H9 (cell line): ENCODE data around the gene SMTNL2. TPM values are rescaled to one million over a fixed set of nuclear protein-coding genes. Genes with fewer than 3 reads are reported as not detected.

Source experiments
- DNase-seq: peaks from one replicate; pipeline ENCODE4 v3.0.0-alpha.2; 2017
- H2AFZ ChIP-seq: one replicate; pipeline ENCODE4 v1.6.1; 2013; ENCODE audit warnings: mild to moderate bottlenecking, low read length, control low read depth, moderate library complexity
- H2AK5ac ChIP-seq: 2 replicates; pipeline ENCODE4 v1.6.1; 2013; ENCODE audit warnings: low read length, control low read depth, mixed read lengths; ENCODE audit not compliant: insufficient read length
- H2BK120ac ChIP-seq: one replicate; pipeline ENCODE4 v1.6.1; 2013; ENCODE audit warnings: low read depth, mild to moderate bottlenecking, low read length, control low read depth, inconsistent platforms; ENCODE audit not compliant: poor library complexity, severe bottlenecking
- H2BK12ac ChIP-seq: 2 replicates; pipeline ENCODE4 v1.6.1; 2013; ENCODE audit warnings: low read length, control low read depth, mixed read lengths, low read depth; ENCODE audit not compliant: insufficient read length
- H2BK15ac ChIP-seq: 2 replicates; pipeline ENCODE4 v1.6.1; 2013; ENCODE audit warnings: low read depth, low read length, control low read depth
- H2BK20ac ChIP-seq: one replicate; pipeline ENCODE4 v1.6.1; 2013; ENCODE audit warnings: low read depth, mild to moderate bottlenecking, low read length, control low read depth, inconsistent platforms; ENCODE audit not compliant: poor library complexity, severe bottlenecking
- H2BK5ac ChIP-seq: 2 replicates; pipeline ENCODE4 v1.6.1; 2013; ENCODE audit warnings: low read length, control low read depth, mixed read lengths; ENCODE audit not compliant: insufficient read length
- H3K14ac ChIP-seq: 2 replicates; pipeline ENCODE4 v1.6.1; 2013; ENCODE audit warnings: low read length, control low read depth; ENCODE audit not compliant: insufficient read depth
- H3K18ac ChIP-seq: 2 replicates; pipeline ENCODE4 v1.6.1; 2013; ENCODE audit warnings: low read depth, mild to moderate bottlenecking, mixed read lengths, low read length, control low read depth; ENCODE audit not compliant: insufficient read length
- H3K23ac ChIP-seq: 2 replicates; pipeline ENCODE4 v1.6.1; 2013; ENCODE audit warnings: low read length, control low read depth, mixed read lengths, low read depth; ENCODE audit not compliant: insufficient read length
- H3K23me2 ChIP-seq: 2 replicates; pipeline ENCODE4 v1.6.1; 2013; ENCODE audit warnings: low read depth, mild to moderate bottlenecking, mixed read lengths, low read length, control low read depth; ENCODE audit not compliant: insufficient read length, poor library complexity, severe bottlenecking
- H3K27ac ChIP-seq: 2 replicates; pipeline ENCODE4 v1.5.1; 2013; ENCODE audit warnings: low read length, control low read depth, mixed read lengths, low read depth; ENCODE audit not compliant: insufficient read length
- H3K27me3 ChIP-seq: 2 replicates; pipeline ENCODE4 v1.6.1; 2013; ENCODE audit warnings: low read length, control low read depth, inconsistent platforms; ENCODE audit not compliant: insufficient read depth
- H3K4ac ChIP-seq: 2 replicates; pipeline ENCODE4 v1.6.1; 2013; ENCODE audit warnings: low read depth, mild to moderate bottlenecking, control low read depth, inconsistent platforms, low read length, moderate library complexity
- H3K4me1 ChIP-seq: 2 replicates; pipeline ENCODE4 v1.6.1; 2013; ENCODE audit warnings: low read length, control low read depth, inconsistent platforms; ENCODE audit not compliant: insufficient read depth
- H3K4me2 ChIP-seq: 2 replicates; pipeline ENCODE4 v1.6.1; 2013; ENCODE audit warnings: low read length, control low read depth, mixed read lengths; ENCODE audit not compliant: insufficient read length, insufficient read depth
- H3K56ac ChIP-seq: 2 replicates; pipeline ENCODE4 v1.6.1; 2013; ENCODE audit warnings: low read depth, mild to moderate bottlenecking, mixed read lengths, low read length, control low read depth; ENCODE audit not compliant: insufficient read length
- H3K79me1 ChIP-seq: 2 replicates; pipeline ENCODE4 v1.6.1; 2013; ENCODE audit warnings: low read depth, mild to moderate bottlenecking, moderate library complexity, low read length, control low read depth, inconsistent platforms; ENCODE audit not compliant: insufficient read depth, poor library complexity, severe bottlenecking
- H3K79me2 ChIP-seq: 2 replicates; pipeline ENCODE4 v1.6.1; 2013; ENCODE audit warnings: low read length, control low read depth, inconsistent platforms; ENCODE audit not compliant: insufficient read depth
- H3K9ac ChIP-seq: 2 replicates; pipeline ENCODE4 v1.6.1; 2013; ENCODE audit warnings: low read length, control low read depth, mixed read lengths; ENCODE audit not compliant: insufficient read length; ENCODE audit errors: extremely low read depth
- H3K9me3 ChIP-seq: one replicate; pipeline ENCODE4 v1.6.1; 2013; ENCODE audit warnings: low read depth, low read length, inconsistent platforms; ENCODE audit not compliant: control insufficient read depth
- H3T11ph ChIP-seq: one replicate; pipeline ENCODE4 v1.6.1; 2013; ENCODE audit warnings: mild to moderate bottlenecking, low read length, control low read depth, inconsistent platforms
- H4K20me1 ChIP-seq: one replicate; pipeline ENCODE4 v1.6.1; 2013; ENCODE audit not compliant: control insufficient read depth, insufficient read length, insufficient read depth
- H4K5ac ChIP-seq: 2 replicates; pipeline ENCODE4 v1.6.1; 2013; ENCODE audit warnings: low read depth, mild to moderate bottlenecking, mixed read lengths, low read length, control low read depth; ENCODE audit not compliant: insufficient read length
- H4K8ac ChIP-seq: replicated peaks from 2 replicates; pipeline ENCODE4 v1.6.1; 2013; ENCODE audit warnings: low read length, control low read depth, mixed read lengths, low read depth; ENCODE audit not compliant: insufficient read length
- H4K91ac ChIP-seq: 2 replicates; pipeline ENCODE4 v1.6.1; 2013; ENCODE audit warnings: low read depth, mild to moderate bottlenecking, moderate library complexity, mixed read lengths, low read length, control low read depth; ENCODE audit not compliant: insufficient read length
- H3K27ac Mint-ChIP-seq, 3 experiments: 2 replicates in 2 of 3; 3 replicates in 1 of 3; pipeline ENCODE4 v1.8.0; 2020 to 2021; ENCODE audit warnings: mixed read lengths in 3 of 3, mild to moderate bottlenecking in 1 of 3, moderate library complexity in 1 of 3
- H3K27me3 Mint-ChIP-seq: 2 replicates; pipeline ENCODE4 v1.8.0; 2021; ENCODE audit warnings: low read depth, mild to moderate bottlenecking, moderate library complexity, mixed read lengths
- H3K36me3 Mint-ChIP-seq, 3 experiments: 2 replicates in 2 of 3; 3 replicates in 1 of 3; pipeline ENCODE4 v1.8.0; 2020 to 2021; ENCODE audit warnings: low read depth in 3 of 3, mixed read lengths in 3 of 3; ENCODE audit not compliant: insufficient read depth in 1 of 3
- H3K4me1 Mint-ChIP-seq, 2 experiments: 2 replicates each; pipeline ENCODE4 v1.8.0; 2020; ENCODE audit warnings: mixed read lengths in 2 of 2
- H3K4me3 Mint-ChIP-seq, 2 experiments: 2 replicates in 1 of 2; 3 replicates in 1 of 2; pipeline ENCODE4 v1.8.0; 2020 to 2021; ENCODE audit warnings: mild to moderate bottlenecking in 2 of 2, mixed read lengths in 2 of 2, moderate library complexity in 1 of 2
- H3K9me3 Mint-ChIP-seq, 2 experiments: 2 replicates in 1 of 2; 3 replicates in 1 of 2; pipeline ENCODE4 v1.8.0; 2020; ENCODE audit warnings: mild to moderate bottlenecking in 2 of 2, mixed read lengths in 2 of 2, moderate library complexity in 1 of 2
- CTCF ChIP-seq: fragments of 200-600 bp; sonication (generic); conservative IDR thresholded peaks from 3 replicates; pipeline ENCODE4 v1.8.0; 2021; ENCODE audit warnings: antibody characterized with exemption, mild to moderate bottlenecking
- WGBS: extraction: QIAGEN DNeasy Blood & Tissue Kit; methylation state at CpG from one replicate; pipeline ENCODE4 v1.1.7; 2013; ENCODE audit warnings: missing lambda C conversion rate, low lambda C conversion rate, mixed read lengths; ENCODE audit not compliant: insufficient read length; ENCODE audit errors: extremely low coverage; 5-methylcytosine and 5-hydroxymethylcytosine counted together
- total RNA-seq: library from RNA; stranded (reverse); gene quantifications from 2 replicates; pipeline ENCODE4 v1.2.1, GENCODE V29; 2021

The SMTNL2 gene
- total RNA-seq, 1 experiment from 2014 or later: 0.77 TPM

- Histone ChIP-seq H2AFZ (no peak overlapping the region), H2BK120ac (no peak overlapping the region), H3K9me3 (no peaks in the 10 kb centered on the region), H3K79me2 (no peaks in the 10 kb centered on the region), H4K8ac (no peak overlapping the region), H3T11ph (no peak overlapping the region), H3K4me2 (no peak overlapping the region), H4K20me1 (peaks cover 2% of the 10 kb centered on the region), H3K79me1 (no peaks in the 10 kb centered on the region), H3K23ac (no peak overlapping the region), H3K14ac (no peak overlapping the region), H2AK5ac (no peak overlapping the region), H3K56ac (no peak overlapping the region), H2BK15ac (no peak overlapping the region), H3K4ac (no peak overlapping the region), H3K4me1 (peaks cover 2% of the 10 kb centered on the region; the same call in 1 of the 2 replicates), H4K5ac (no peak overlapping the region), H4K91ac (no peak overlapping the region), H3K27me3 (peaks cover 23% of the 10 kb centered on the region; the same call in 1 of the 2 replicates), H2BK20ac (no peak overlapping the region), H2BK5ac (no peak overlapping the region), H3K18ac (no peak overlapping the region), H3K9ac (no peak overlapping the region), H2BK12ac (no peak overlapping the region), H3K23me2 (peaks cover 10% of the 10 kb centered on the region), H3K27ac (no peak overlapping the region)
- Mint-ChIP-seq H3K9me3 (peaks cover 0 to 3% of the 10 kb centered on the region in 2 experiments; a peak in 2 of 5 replicates), H3K4me1 (peaks cover 24 to 42% of the 10 kb centered on the region in 2 experiments), H3K4me3 (no peak overlapping the region), H3K36me3 (peaks cover 0 to 6% (median 0%) of the 10 kb centered on the region in 3 experiments; a peak in 2 of 7 replicates), H3K27me3 (peaks cover 58% of the 10 kb centered on the region), H3K27ac (no peak overlapping the region)
- no peak for TF ChIP-seq CTCF
- DNase-seq: no peak
- no CpG with 5 or more reads among the region's 7 CpGs for WGBS
These were observed 2.2 kb upstream of the SMTNL2 start for GRCh38 chr17:4582101-4582501.
